Activated naive CD8-positive, alpha-beta T cell treated with anti-CD3 and anti-CD28 coated beads for 36 hours (primary cell): ENCODE data around the gene KCNK4. TPM values are rescaled to one million over a fixed set of nuclear protein-coding genes. Genes with fewer than 3 reads are reported as not detected.

Source experiments
- DNase-seq: peaks from one replicate; pipeline ENCODE4 v3.0.0; 2021
- H3K27ac Mint-ChIP-seq: one replicate; pipeline ENCODE4 v1.8.0; 2022; ENCODE audit warnings: mild to moderate bottlenecking, moderate library complexity, mixed read lengths
- H3K27me3 Mint-ChIP-seq: one replicate; pipeline ENCODE4 v1.8.0; 2022; ENCODE audit warnings: mild to moderate bottlenecking, mixed read lengths
- H3K36me3 Mint-ChIP-seq: one replicate; pipeline ENCODE4 v1.8.0; 2021; ENCODE audit warnings: mild to moderate bottlenecking, mixed read lengths
- H3K4me1 Mint-ChIP-seq: one replicate; pipeline ENCODE4 v1.8.0; 2021; ENCODE audit warnings: mixed read lengths
- H3K4me3 Mint-ChIP-seq: one replicate; pipeline ENCODE4 v1.8.0; 2022; ENCODE audit warnings: mild to moderate bottlenecking, moderate library complexity, mixed read lengths
- H3K9me3 Mint-ChIP-seq: one replicate; pipeline ENCODE4 v1.8.0; 2022; ENCODE audit warnings: mixed read lengths
- total RNA-seq, 2 experiments: library from RNA; stranded (reverse); gene quantifications; one replicate each; pipeline ENCODE4 v1.2.3, GENCODE V29; 2021

Gene KCNK4
- total RNA-seq, 2 experiments from 2014 or later = not detected

- Mint-ChIP-seq H3K9me3 (no peaks in the 10 kb centered on the region), H3K4me3 (no peak overlapping the region), H3K27ac (peak overlapping the region; percentile 9), H3K36me3 (peaks cover 2% of the 10 kb centered on the region), H3K4me1 (peaks cover 15% of the 10 kb centered on the region), H3K27me3 (no peaks in the 10 kb centered on the region)
- peak; percentile 82 for DNase-seq
Measured at GRCh38 chr11:64331569-64332371, 40.7 kb downstream of the KCNK4 start.

- Mint-ChIP-seq H3K36me3 (peaks cover 2% of the 10 kb centered on the region), H3K27ac (no peak overlapping the region), H3K9me3 (no peaks in the 10 kb centered on the region), H3K4me1 (peaks cover 17% of the 10 kb centered on the region), H3K4me3 (no peak overlapping the region), H3K27me3 (no peaks in the 10 kb centered on the region)
- DNase-seq = no peak
Measured at GRCh38 chr11:64333556-64333955, 42.5 kb downstream of the KCNK4 start.

GRCh38 chr11:64334764-64335735, 43.9 kb downstream of the KCNK4 start:
- H3K36me3 Mint-ChIP-seq = peaks cover 2% of the 10 kb centered on the region
- no peak overlapping the region for H3K27ac Mint-ChIP-seq
- H3K27me3 Mint-ChIP-seq = no peaks in the 10 kb centered on the region
- H3K4me3 Mint-ChIP-seq = no peak overlapping the region
- peaks cover 28% of the 10 kb centered on the region for H3K4me1 Mint-ChIP-seq
- no peaks in the 10 kb centered on the region for H3K9me3 Mint-ChIP-seq
- DNase-seq = peak; percentile 50

- Mint-ChIP-seq H3K4me1 (peaks cover 31% of the 10 kb centered on the region), H3K4me3 (no peak overlapping the region)
Measured at GRCh38 chr11:64337538-64338249, 46.6 kb downstream of the KCNK4 start.

GRCh38 chr11:64338716-64339115, 47.6 kb downstream of the KCNK4 start:
- peaks cover 10% of the 10 kb centered on the region for H3K36me3 Mint-ChIP-seq
- peaks cover 31% of the 10 kb centered on the region for H3K4me1 Mint-ChIP-seq
- no peaks in the 10 kb centered on the region for H3K27me3 Mint-ChIP-seq
- no peak for DNase-seq
- H3K9me3 Mint-ChIP-seq = no peaks in the 10 kb centered on the region
- H3K27ac Mint-ChIP-seq = peak overlapping the region; percentile 90
- peak overlapping the region; percentile 92 for H3K4me3 Mint-ChIP-seq

More at GRCh38 chr11:64337538-64338249, 46.6 kb downstream of the KCNK4 start:
- Mint-ChIP-seq H3K36me3 (peaks cover 10% of the 10 kb centered on the region), H3K27ac (peak overlapping the region; percentile 34), H3K9me3 (no peaks in the 10 kb centered on the region), H3K27me3 (no peaks in the 10 kb centered on the region)
- DNase-seq = no peak

- no peak for DNase-seq
- Mint-ChIP-seq H3K27ac (peak overlapping the region; percentile 90), H3K27me3 (no peaks in the 10 kb centered on the region), H3K9me3 (no peaks in the 10 kb centered on the region), H3K4me1 (peaks cover 31% of the 10 kb centered on the region), H3K36me3 (peaks cover 10% of the 10 kb centered on the region), H3K4me3 (peak overlapping the region; percentile 92)
Measured at GRCh38 chr11:64339286-64339685, 48.2 kb downstream of the KCNK4 start.

GRCh38 chr11:64339754-64340408, 48.8 kb downstream of the KCNK4 start, which contains the start of gene CCDC88B:
Gene CCDC88B (plus strand): TSS chr11:64340204. CDS start chr11:64340267, 63 bp downstream.
- Mint-ChIP-seq H3K4me1 (peaks cover 31% of the 10 kb centered on the region), H3K4me3 (peak within 1 kb of the TSS; percentile 92), H3K27me3 (no peaks in the 10 kb centered on the region), H3K9me3 (no peaks in the 10 kb centered on the region), H3K36me3 (peaks cover 10% of the 10 kb centered on the region), H3K27ac (peak within 1 kb of the TSS; percentile 90)
- peak; percentile 88 for DNase-seq

- peak overlapping the region; percentile 90 for H3K27ac Mint-ChIP-seq
- H3K9me3 Mint-ChIP-seq = no peaks in the 10 kb centered on the region
- peaks cover 25% of the 10 kb centered on the region for H3K4me1 Mint-ChIP-seq
- H3K4me3 Mint-ChIP-seq = peak overlapping the region; percentile 92
- peak; percentile 82 for DNase-seq
- H3K36me3 Mint-ChIP-seq = peaks cover 11% of the 10 kb centered on the region
- H3K27me3 Mint-ChIP-seq = no peaks in the 10 kb centered on the region
Measured at GRCh38 chr11:64340671-64341335, 49.7 kb downstream of the KCNK4 start.

- H3K27ac Mint-ChIP-seq = no peak overlapping the region
- peak overlapping the region; percentile 92 for H3K4me3 Mint-ChIP-seq
- DNase-seq = no peak
- H3K36me3 Mint-ChIP-seq = peaks cover 14% of the 10 kb centered on the region
- H3K27me3 Mint-ChIP-seq = no peaks in the 10 kb centered on the region
- no peaks in the 10 kb centered on the region for H3K9me3 Mint-ChIP-seq
- H3K4me1 Mint-ChIP-seq = peaks cover 25% of the 10 kb centered on the region
Measured at GRCh38 chr11:64341429-64341828, 50.3 kb downstream of the KCNK4 start.

- Mint-ChIP-seq H3K27ac (no peak overlapping the region), H3K4me1 (peaks cover 22% of the 10 kb centered on the region)
- peak; percentile 93 for DNase-seq
Measured at GRCh38 chr11:64341851-64342791, 51.0 kb downstream of the KCNK4 start.

GRCh38 chr11:64342869-64343745, 52.0 kb downstream of the KCNK4 start:
- no peak for DNase-seq
- Mint-ChIP-seq H3K27me3 (no peaks in the 10 kb centered on the region), H3K9me3 (no peaks in the 10 kb centered on the region), H3K4me3 (no peak overlapping the region), H3K4me1 (peaks cover 20% of the 10 kb centered on the region), H3K36me3 (peaks cover 18% of the 10 kb centered on the region), H3K27ac (no peak overlapping the region)

More at GRCh38 chr11:64341851-64342791, 51.0 kb downstream of the KCNK4 start:
- H3K4me3 Mint-ChIP-seq = peak overlapping the region; percentile 18
- H3K9me3 Mint-ChIP-seq = no peaks in the 10 kb centered on the region
- no peaks in the 10 kb centered on the region for H3K27me3 Mint-ChIP-seq
- peaks cover 14% of the 10 kb centered on the region for H3K36me3 Mint-ChIP-seq
